ENCODE measurements around the gene KNL1.
"Not testable (repeated sequence)": the region's sequence is repeated elsewhere in the genome, so short reads cannot be mapped to it uniquely, and the experiment has no call there.

The KNL1 gene

DNA sequence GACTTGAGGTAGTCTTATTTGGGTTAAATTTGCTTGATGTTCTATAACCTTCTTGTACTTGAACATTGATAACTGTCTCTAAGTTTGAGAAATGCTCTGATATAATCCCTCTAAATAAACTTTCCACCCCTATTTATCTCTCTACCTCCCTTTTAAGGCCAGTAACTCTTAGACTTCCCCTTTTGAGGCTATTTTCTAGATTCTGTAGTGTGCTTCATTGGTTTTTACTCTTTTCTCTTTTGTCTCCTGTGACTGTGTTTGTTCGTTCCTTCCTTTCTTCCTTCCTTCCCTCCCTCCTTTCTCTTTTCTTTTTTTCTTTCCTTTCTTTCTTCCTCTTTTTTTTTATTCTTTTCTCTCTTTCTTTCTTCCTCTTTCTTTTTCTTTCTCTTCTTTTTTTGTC, 86.9 kb downstream of the KNL1 start:
- not testable (repeated sequence) for DNase-seq

DNA sequence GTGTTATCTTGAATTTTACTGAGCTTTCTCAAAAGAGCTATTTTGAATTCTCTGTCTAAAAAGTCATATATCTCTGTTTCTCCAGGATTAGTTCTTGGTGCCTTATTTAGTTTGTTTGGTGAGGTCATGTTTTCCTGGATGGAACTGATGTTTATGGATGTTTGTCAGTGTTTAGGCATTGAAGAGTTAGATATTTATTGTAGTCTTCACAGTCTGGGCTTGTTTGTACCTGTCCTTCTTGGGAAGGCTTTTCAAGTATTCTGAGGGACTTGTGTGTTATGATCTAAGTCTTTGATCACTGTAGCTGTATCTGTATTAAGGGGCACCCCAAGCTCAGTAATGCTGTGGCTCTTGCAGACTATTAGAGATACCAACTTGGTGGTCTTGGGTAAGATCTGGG, 90.3 kb downstream of the KNL1 start:
- DNase-seq: no peak

DNA sequence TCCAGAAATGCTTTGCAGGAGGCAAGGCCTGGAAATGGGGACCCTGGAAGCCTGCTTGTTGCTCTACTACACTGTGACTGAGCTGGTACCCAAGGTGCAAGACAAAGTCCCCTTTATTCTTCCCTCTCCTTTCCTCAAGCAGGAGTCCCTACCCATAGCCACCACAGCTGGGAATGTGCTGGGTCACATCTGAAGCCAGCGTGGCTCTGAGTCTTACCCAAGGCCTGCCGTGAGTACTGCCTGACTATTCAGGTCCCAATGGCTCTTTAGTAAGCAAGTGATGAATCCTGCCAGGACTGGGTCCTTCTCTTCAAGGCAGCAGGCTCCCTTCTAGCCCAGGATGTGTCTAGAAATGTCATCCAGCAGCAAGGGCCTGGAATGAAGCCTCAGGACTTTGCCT, 91.3 kb downstream of the KNL1 start:
- DNase-seq: no peak

DNA sequence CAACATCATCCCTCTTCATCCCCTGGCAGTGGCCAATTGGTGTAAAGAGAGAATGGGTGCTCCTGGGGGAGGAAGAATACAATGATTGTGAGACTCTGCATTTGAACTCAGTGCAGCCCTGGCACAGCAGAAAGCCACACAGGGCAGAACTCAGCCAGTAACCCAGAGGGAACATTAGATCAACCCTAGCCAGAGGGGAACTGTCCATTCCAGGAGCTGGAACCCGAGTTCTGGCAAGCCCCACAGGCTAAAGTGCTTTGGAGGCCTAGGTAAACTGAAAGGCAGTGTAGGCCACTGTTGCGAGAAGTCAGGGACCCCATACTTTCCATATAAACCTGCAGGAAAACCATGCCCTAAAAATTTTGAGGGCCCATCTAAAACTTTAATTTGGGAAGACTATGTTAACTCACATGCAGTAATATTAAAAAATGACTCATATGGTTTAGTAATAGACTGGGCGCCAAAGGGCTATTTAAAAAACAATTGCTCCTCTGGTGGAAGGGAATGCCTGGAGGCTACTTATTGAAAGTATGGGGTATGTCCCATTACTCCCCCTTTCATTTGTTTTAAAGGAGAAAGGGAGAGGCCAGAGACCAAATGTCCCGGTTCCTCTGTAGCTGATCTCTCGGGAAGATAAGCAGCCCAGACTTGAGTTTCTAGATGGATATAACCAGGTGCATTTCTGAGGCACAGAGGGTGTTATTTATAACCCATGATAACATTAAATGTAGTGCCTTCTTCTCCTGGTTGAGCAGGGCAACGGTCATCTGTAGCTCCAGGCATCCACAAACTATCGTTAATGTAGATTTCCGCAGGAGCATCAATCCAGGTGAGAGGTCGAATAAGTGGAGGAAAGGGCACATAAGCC, 95.1 kb downstream of the KNL1 start:
- DNase-seq: no peak

DNA sequence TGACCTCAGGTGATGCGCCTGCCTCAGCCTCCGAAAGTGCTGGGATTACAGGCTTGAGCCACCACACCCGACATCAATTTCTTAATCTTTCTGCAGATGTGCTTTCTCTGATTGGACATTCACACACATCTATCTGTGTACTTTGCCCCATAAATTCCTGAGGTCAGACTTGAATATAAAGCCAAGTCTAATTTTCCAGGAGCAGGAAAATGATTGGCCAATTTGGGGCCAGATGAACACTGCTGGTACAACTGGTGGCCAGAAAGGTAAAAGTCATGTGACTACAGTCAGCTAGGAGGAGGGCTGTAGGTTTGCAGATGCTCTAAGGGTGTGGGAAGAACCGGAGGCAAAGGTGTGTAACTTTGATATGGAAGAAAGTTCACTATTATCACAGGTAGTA, 97.7 kb downstream of the KNL1 start:
- DNase-seq: no peak

DNA sequence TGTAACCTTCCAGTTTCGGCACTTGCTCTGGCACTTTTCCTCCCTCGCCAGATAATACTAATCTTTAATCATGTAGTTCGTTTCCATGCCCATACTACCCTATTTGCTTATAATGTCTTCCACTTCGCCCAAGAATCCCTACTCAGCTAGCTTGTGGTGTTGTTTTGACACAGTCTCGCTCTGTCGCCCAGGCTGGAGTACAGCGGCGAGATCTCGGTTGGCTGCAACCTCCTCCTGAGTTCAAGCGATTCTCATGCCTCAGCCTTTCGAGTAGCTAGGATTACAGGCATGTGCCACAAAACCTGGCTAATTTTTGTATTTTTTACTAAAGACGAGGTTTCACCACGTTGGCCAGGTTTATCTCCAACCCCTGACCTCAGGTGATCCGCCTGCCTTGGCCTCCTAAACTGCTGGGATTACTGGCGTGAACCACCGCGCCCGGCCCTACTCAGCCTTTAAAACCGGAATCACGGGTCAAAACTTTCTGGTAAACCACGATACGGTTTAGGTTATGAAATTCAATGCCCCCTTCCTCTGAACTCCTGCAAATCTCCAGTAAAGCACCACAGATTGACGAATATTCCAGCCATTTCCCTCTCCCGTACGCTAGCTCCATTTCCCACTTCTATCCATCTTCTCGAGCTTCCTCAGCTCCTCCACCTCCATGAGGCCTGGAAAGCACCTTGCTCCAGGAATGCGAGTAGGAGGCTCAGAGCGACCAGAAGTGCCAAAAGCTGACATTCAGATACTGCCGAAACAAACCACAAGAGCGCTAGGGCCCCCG, 100.0 kb downstream of the KNL1 start:
- no peak for DNase-seq

DNA sequence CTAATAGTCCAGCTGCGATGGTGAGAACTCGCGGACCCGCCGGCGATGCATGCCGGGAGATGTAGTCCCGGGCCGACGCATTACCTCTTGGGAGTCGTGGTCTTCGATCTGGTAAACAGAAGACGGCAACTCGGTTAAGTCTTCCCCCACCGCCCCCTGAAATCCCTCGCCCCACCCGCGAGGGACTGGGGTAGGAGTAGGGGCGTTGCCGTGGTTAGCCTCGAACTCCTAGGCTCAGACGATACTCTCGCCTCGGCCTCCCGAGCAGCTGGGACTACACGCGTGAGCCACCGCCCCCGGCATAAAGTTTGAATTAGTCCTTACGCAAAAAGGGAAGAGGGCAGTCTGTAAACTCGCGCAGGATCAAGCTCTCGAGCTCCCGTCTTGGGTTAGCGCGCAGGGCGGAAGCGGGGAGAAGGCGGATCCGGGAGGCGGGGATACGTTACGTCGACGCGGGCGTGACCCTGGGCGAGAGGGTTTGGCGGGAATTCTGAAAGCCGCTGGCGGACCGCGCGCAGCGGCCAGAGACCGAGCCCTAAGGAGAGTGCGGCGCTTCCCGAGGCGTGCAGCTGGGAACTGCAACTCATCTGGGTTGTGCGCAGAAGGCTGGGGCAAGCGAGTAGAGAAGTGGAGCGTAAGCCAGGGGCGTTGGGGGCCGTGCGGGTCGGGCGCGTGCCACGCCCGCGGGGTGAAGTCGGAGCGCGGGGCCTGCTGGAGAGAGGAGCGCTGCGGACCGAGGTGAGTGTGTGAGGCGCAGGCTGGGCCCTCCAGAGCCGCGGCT, 100.8 kb downstream of the KNL1 start, which contains the start of gene RAD51:
Gene RAD51 (plus strand): TSS at position 487 of the 781 bp plus-strand sequence. CDS start 3,585 bp downstream, outside the sequence.
- peak; percentile 99 for DNase-seq

DNA sequence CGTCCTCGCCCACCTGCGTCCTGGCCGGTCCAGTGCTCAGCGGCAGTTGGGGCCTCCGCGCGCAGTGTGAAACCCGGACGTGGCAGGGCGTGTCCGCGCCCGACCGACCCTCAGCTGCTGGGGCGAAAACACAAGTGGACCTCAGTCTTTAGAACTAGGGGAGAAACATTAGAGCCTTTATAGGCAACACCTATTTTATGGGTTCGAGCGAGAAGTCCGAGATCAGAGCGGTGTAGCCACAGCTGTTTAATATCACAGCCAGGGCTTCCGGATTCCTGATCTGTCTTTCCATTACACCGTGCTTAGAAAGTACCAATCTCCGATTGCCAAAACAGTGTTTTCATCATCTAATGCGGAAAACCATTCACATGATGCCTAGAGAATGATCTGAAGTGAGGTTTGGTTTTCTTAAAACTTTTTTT, 101.4 kb downstream of the KNL1 start:
- DNase-seq: peak; percentile 11 to 14

DNA sequence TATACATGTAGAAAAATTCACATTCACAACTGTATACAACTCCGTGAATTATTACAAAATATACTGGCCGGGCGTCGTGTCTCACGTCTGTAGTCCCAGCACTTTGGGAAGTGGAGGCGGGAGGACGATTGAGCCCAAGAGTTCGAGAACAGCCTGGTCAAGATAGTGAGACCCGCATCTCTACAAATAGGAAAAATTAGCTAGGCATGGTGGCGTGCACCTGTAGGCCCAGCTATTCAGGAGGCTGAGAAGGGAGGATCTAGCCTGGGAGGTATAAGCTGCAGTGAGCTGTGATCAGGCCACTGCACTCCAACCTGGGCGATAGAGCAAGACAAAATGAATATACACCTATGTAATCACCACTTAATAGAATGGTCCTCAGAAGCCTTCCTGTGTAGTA, 102.2 kb downstream of the KNL1 start:
- DNase-seq: no peak

DNA sequence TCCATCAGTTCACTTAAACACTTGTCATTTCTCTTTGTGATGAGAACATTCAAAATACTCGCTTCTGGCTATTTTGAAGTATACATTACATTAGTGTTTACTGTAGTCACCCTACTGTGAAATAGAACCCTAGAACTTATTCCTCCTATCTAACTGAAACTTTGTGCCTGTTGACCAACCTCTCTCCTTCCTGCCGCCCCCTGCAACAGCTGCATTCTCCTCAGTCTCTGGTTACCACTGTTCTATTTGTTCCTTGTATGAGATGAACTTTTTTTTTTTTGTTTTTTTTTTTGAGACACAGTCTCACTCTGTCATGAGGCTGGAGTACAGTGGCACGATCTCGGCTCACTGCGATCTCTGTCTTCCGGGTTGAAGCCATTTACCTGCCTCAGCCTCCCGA, 103.9 kb downstream of the KNL1 start:
- no peak for DNase-seq

DNA sequence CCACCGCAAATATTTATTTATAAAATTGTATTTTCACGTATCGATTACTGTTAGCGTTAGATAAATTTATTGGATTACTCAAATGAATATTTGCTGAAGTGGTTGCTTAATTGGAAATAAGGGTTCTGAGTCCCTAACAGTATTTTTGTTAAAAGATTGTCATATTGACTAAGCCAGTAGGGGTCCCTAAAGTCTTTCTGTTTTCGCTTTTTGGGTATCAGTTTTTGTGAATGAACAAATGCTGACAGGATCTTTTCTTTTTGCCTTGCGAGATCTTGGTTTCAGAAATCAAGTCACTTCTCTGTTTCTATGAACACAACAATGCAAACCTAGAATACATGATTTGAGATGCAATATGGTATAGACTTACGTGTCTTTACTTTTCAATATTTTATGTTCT, 108.0 kb downstream of the KNL1 start:
- DNase-seq: peak; percentile 48 to 55

DNA sequence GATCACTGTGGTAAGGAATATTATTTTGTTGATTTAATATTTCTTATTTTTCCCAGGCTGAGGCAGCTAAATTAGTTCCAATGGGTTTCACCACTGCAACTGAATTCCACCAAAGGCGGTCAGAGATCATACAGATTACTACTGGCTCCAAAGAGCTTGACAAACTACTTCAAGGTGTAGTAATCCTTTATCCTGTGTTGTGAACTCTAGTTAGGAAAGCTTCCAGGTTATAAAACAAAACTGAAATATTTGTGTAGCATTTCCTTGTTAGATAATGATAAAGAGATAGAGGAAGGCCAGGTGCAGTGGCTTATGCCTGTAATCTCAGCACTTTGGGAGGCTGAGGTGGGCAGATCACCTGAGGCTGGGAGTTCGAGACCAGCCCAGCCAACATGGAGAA, 112.1 kb downstream of the KNL1 start:
- DNase-seq: no peak

All from inflammatory macrophage (primary cell).